Loucy (cell line): ENCODE results near the gene PHACTR3.
A peak's percentile ranks its signal among the peaks of the same experiment; 100 is the strongest.
"Not testable (repeated sequence)": the region's sequence is repeated elsewhere in the genome, so short reads cannot be mapped to it uniquely, and the experiment has no call there.

Experiments used
- H2AFZ ChIP-seq: fragments of 200-600 bp; sonication (generic); 2 replicates; pipeline ENCODE4 v1.6.0; 2016; ENCODE audit warnings: antibody characterized with exemption, mild to moderate bottlenecking, low read length, moderate library complexity
- H3F3A ChIP-seq: fragments of 200-600 bp; 2 replicates; pipeline ENCODE4 v1.6.0; 2016; ENCODE audit warnings: antibody characterized with exemption, low read depth, mild to moderate bottlenecking
- H3K27me3 ChIP-seq: fragments of 200-600 bp; sonication (generic); 2 replicates; pipeline ENCODE4 v1.6.1; 2014; ENCODE audit warnings: low read length, mild to moderate bottlenecking; ENCODE audit not compliant: insufficient read depth, poor library complexity, severe bottlenecking
- H3K36me3 ChIP-seq: fragments of 200-600 bp; sonication (generic); 2 replicates; pipeline ENCODE4 v1.6.1; 2016; ENCODE audit warnings: low read length; ENCODE audit not compliant: insufficient read depth
- H3K4me1 ChIP-seq: fragments of 200-600 bp; sonication (generic); 2 replicates; pipeline ENCODE4 v1.5.1; 2014; ENCODE audit warnings: low read length, mild to moderate bottlenecking; ENCODE audit not compliant: insufficient read depth, poor library complexity, severe bottlenecking
- H3K4me2 ChIP-seq: fragments of 200-600 bp; sonication (generic); 2 replicates; pipeline ENCODE4 v1.6.0; 2014; ENCODE audit warnings: antibody characterized with exemption, low read length, low read depth, mild to moderate bottlenecking; ENCODE audit not compliant: poor library complexity, severe bottlenecking
- H3K4me3 ChIP-seq: fragments of 200-600 bp; sonication (generic); 2 replicates; pipeline ENCODE4 v1.5.1; 2014; ENCODE audit warnings: low read length, mild to moderate bottlenecking, mixed read lengths; ENCODE audit not compliant: poor library complexity, severe bottlenecking
- H3K79me2 ChIP-seq: fragments of 200-600 bp; sonication (generic); 2 replicates; pipeline ENCODE4 v1.6.1; 2014; ENCODE audit warnings: low read length; ENCODE audit not compliant: insufficient read depth
- H3K9ac ChIP-seq: fragments of 200-600 bp; sonication (generic); 2 replicates; pipeline ENCODE4 v1.6.0; 2014; ENCODE audit warnings: mild to moderate bottlenecking, low read depth, low read length, moderate library complexity; ENCODE audit not compliant: poor library complexity, severe bottlenecking
- H3K9me2 ChIP-seq: fragments of 200-600 bp; sonication (generic); replicated peaks from 2 replicates; pipeline ENCODE4 v1.6.1; 2016; ENCODE audit warnings: low read depth, low read length, mixed read lengths
- H3K9me3 ChIP-seq: fragments of 200-600 bp; sonication (generic); 2 replicates; pipeline ENCODE4 v1.6.1; 2014; ENCODE audit warnings: mild to moderate bottlenecking, antibody characterized with exemption, low read length, low read depth; ENCODE audit not compliant: insufficient read depth
- H4K20me1 ChIP-seq: fragments of 200-600 bp; sonication (generic); 2 replicates; pipeline ENCODE4 v1.6.0; 2014; ENCODE audit warnings: antibody characterized with exemption, low read length, mild to moderate bottlenecking; ENCODE audit not compliant: insufficient read depth, poor library complexity, severe bottlenecking
- EZH2phosphoT487 ChIP-seq: fragments of 200-600 bp; IDR thresholded peaks from 2 replicates; pipeline ENCODE4 v1.6.1; 2018; ENCODE audit warnings: antibody characterized with exemption, mild to moderate bottlenecking, moderate library complexity, borderline replicate concordance
- TF ChIP-seq, protein P1 (sequence below): fragments of 200-600 bp; sonication (generic); conservative IDR thresholded peaks from 2 replicates; pipeline ENCODE4 v1.5.1; 2014; ENCODE audit warnings: mild to moderate bottlenecking, antibody characterized with exemption, low read length

Gene PHACTR3

DNA sequence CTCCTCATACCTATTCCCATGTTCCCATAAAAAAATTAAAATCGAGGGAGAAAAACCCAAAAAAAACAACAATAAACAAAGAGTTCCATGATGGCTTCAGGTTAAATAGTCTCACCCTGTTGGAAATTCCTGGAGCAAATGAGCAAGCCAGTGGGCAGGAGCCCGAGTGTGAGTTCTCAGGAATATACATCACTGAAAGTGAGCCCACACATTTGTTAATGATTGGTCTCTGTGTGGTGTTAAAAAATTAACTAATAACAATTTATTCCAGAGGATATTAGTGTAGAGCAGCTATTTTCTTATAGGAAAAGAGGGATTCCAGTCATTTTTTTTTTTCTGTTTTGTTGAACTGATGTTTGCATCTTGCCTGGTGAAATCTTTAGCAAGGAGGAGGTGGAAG is 12.9 kb downstream of the PHACTR3 start:
- peaks cover 13% of the 10 kb centered on the region; the same call in 1 of the 2 replicates for H3K36me3 ChIP-seq
- H3K4me1 ChIP-seq = peaks cover 7% of the 10 kb centered on the region
- H3F3A ChIP-seq = no peaks in the 10 kb centered on the region
- no peaks in the 10 kb centered on the region for H3K27me3 ChIP-seq
- no peak overlapping the region for H2AFZ ChIP-seq
- H4K20me1 ChIP-seq = peaks cover 12% of the 10 kb centered on the region
- H3K79me2 ChIP-seq = peaks cover 90% of the 10 kb centered on the region
- no peak overlapping the region for H3K4me3 ChIP-seq
- no peak overlapping the region for H3K4me2 ChIP-seq
- TF ChIP-seq, protein P1, sequence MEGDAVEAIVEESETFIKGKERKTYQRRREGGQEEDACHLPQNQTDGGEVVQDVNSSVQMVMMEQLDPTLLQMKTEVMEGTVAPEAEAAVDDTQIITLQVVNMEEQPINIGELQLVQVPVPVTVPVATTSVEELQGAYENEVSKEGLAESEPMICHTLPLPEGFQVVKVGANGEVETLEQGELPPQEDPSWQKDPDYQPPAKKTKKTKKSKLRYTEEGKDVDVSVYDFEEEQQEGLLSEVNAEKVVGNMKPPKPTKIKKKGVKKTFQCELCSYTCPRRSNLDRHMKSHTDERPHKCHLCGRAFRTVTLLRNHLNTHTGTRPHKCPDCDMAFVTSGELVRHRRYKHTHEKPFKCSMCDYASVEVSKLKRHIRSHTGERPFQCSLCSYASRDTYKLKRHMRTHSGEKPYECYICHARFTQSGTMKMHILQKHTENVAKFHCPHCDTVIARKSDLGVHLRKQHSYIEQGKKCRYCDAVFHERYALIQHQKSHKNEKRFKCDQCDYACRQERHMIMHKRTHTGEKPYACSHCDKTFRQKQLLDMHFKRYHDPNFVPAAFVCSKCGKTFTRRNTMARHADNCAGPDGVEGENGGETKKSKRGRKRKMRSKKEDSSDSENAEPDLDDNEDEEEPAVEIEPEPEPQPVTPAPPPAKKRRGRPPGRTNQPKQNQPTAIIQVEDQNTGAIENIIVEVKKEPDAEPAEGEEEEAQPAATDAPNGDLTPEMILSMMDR = no peak
- no peak for TF ChIP-seq EZH2phosphoT487
- no peak overlapping the region for H3K9ac ChIP-seq
- no peaks in the 10 kb centered on the region for H3K9me2 ChIP-seq
- no peaks in the 10 kb centered on the region for H3K9me3 ChIP-seq

DNA sequence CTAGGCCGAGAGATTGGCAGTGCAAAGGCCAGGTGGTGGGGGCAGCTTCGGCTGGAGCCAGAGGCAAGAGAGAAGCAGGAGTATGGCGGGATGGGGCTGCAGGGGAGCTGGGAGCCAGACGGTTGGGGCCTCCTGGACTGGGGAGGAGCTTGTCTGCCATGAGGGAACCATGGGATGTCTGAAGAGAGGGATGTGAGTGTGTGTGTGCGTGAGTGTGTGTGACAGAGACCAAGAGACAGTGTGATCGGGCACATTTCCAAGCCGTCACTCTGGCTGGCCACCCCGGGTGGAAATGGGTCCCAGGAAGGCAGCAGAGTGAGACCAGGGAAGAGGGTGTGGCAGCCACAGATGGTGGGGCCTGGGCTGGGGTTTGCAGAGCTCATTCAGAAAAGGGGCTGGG is 13.8 kb downstream of the PHACTR3 start:
- Histone ChIP-seq H3K27me3 (no peaks in the 10 kb centered on the region), H3K36me3 (peaks cover 13% of the 10 kb centered on the region; the same call in 1 of the 2 replicates), H4K20me1 (peaks cover 12% of the 10 kb centered on the region)

DNA sequence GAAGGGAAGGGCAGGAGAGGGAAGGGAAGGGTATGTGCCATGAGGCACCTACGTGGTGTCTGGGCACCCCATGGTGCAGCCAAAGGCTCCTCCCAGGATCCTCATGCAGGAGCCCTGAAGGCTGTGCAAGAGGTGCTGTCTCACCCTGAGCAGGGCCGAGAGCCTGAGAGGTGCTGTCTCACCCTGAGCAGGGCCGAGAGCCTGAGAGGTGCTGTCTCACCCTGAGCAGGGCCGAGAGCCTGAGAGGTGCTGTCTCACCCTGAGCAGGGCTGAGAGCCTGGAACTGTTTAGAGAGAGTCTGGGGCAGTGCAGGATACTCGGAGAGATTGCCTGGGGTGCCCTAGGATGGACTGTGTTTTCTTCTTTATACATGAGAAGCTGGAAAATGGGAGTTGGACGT is 14.2 kb downstream of the PHACTR3 start:
- H3K4me1 ChIP-seq, H3K9ac ChIP-seq, H3K4me2 ChIP-seq, H3K9me2 ChIP-seq, H3F3A ChIP-seq, H2AFZ ChIP-seq, H3K27me3 ChIP-seq, H3K4me3 ChIP-seq, H3K9me3 ChIP-seq: not testable (repeated sequence)
- Histone ChIP-seq H3K36me3 (peaks cover 11% of the 10 kb centered on the region; the same call in 1 of the 2 replicates), H4K20me1 (peaks cover 12% of the 10 kb centered on the region), H3K79me2 (peaks cover 89% of the 10 kb centered on the region)

More for the DNA sequence above, 13.8 kb downstream of the PHACTR3 start:
- Histone ChIP-seq H3K4me2 (no peak overlapping the region), H3K79me2 (peaks cover 89% of the 10 kb centered on the region), H3K4me1 (peaks cover 7% of the 10 kb centered on the region), H2AFZ (no peak overlapping the region), H3K9me2 (no peaks in the 10 kb centered on the region), H3K9me3 (no peaks in the 10 kb centered on the region), H3K9ac (no peak overlapping the region), H3F3A (no peaks in the 10 kb centered on the region), H3K4me3 (no peak overlapping the region)
- TF ChIP-seq, protein P1 = no peak
- no peak for TF ChIP-seq EZH2phosphoT487

- no peak overlapping the region for H3K9ac ChIP-seq
- no peak overlapping the region for H3K4me2 ChIP-seq
- H3K79me2 ChIP-seq = peaks cover 83% of the 10 kb centered on the region; the same call in 1 of the 2 replicates
- peaks cover 5% of the 10 kb centered on the region; the same call in 1 of the 2 replicates for H3K36me3 ChIP-seq
- H3K9me3 ChIP-seq = no peaks in the 10 kb centered on the region
- no peaks in the 10 kb centered on the region for H3F3A ChIP-seq
- H2AFZ ChIP-seq = no peak overlapping the region
- TF ChIP-seq, protein P1 = peak; percentile 38; the same call in 1 of the 2 replicates
- no peak for TF ChIP-seq EZH2phosphoT487
- peaks cover 13% of the 10 kb centered on the region for H4K20me1 ChIP-seq
- H3K9me2 ChIP-seq = no peaks in the 10 kb centered on the region
- H3K27me3 ChIP-seq = no peaks in the 10 kb centered on the region
- H3K4me1 ChIP-seq = peaks cover 7% of the 10 kb centered on the region
- no peak overlapping the region for H3K4me3 ChIP-seq
Observed at GRCh38 chr20:59620860-59621505, 16.6 kb downstream of the PHACTR3 start.
